Loucy (cell line): Measurements from ENCODE around the gene SIX3.

Experiments used
- H2AFZ ChIP-seq: fragments of 200-600 bp; sonication (generic); 2 replicates; pipeline ENCODE4 v1.6.0; 2016; ENCODE audit warnings: antibody characterized with exemption, mild to moderate bottlenecking, low read length, moderate library complexity
- H3F3A ChIP-seq: fragments of 200-600 bp; 2 replicates; pipeline ENCODE4 v1.6.0; 2016; ENCODE audit warnings: antibody characterized with exemption, low read depth, mild to moderate bottlenecking
- H3K27me3 ChIP-seq: fragments of 200-600 bp; sonication (generic); 2 replicates; pipeline ENCODE4 v1.6.1; 2014; ENCODE audit warnings: low read length, mild to moderate bottlenecking; ENCODE audit not compliant: insufficient read depth, poor library complexity, severe bottlenecking
- H3K36me3 ChIP-seq: fragments of 200-600 bp; sonication (generic); 2 replicates; pipeline ENCODE4 v1.6.1; 2016; ENCODE audit warnings: low read length; ENCODE audit not compliant: insufficient read depth
- H3K4me1 ChIP-seq: fragments of 200-600 bp; sonication (generic); 2 replicates; pipeline ENCODE4 v1.5.1; 2014; ENCODE audit warnings: low read length, mild to moderate bottlenecking; ENCODE audit not compliant: insufficient read depth, poor library complexity, severe bottlenecking
- H3K4me2 ChIP-seq: fragments of 200-600 bp; sonication (generic); 2 replicates; pipeline ENCODE4 v1.6.0; 2014; ENCODE audit warnings: antibody characterized with exemption, low read length, low read depth, mild to moderate bottlenecking; ENCODE audit not compliant: poor library complexity, severe bottlenecking
- H3K4me3 ChIP-seq: fragments of 200-600 bp; sonication (generic); 2 replicates; pipeline ENCODE4 v1.5.1; 2014; ENCODE audit warnings: low read length, mild to moderate bottlenecking, mixed read lengths; ENCODE audit not compliant: poor library complexity, severe bottlenecking
- H3K79me2 ChIP-seq: fragments of 200-600 bp; sonication (generic); 2 replicates; pipeline ENCODE4 v1.6.1; 2014; ENCODE audit warnings: low read length; ENCODE audit not compliant: insufficient read depth
- H3K9ac ChIP-seq: fragments of 200-600 bp; sonication (generic); 2 replicates; pipeline ENCODE4 v1.6.0; 2014; ENCODE audit warnings: mild to moderate bottlenecking, low read depth, low read length, moderate library complexity; ENCODE audit not compliant: poor library complexity, severe bottlenecking
- H3K9me2 ChIP-seq: fragments of 200-600 bp; sonication (generic); replicated peaks from 2 replicates; pipeline ENCODE4 v1.6.1; 2016; ENCODE audit warnings: low read depth, low read length, mixed read lengths
- H3K9me3 ChIP-seq: fragments of 200-600 bp; sonication (generic); 2 replicates; pipeline ENCODE4 v1.6.1; 2014; ENCODE audit warnings: mild to moderate bottlenecking, antibody characterized with exemption, low read length, low read depth; ENCODE audit not compliant: insufficient read depth
- H4K20me1 ChIP-seq: fragments of 200-600 bp; sonication (generic); 2 replicates; pipeline ENCODE4 v1.6.0; 2014; ENCODE audit warnings: antibody characterized with exemption, low read length, mild to moderate bottlenecking; ENCODE audit not compliant: insufficient read depth, poor library complexity, severe bottlenecking
- EZH2phosphoT487 ChIP-seq: fragments of 200-600 bp; IDR thresholded peaks from 2 replicates; pipeline ENCODE4 v1.6.1; 2018; ENCODE audit warnings: antibody characterized with exemption, mild to moderate bottlenecking, moderate library complexity, borderline replicate concordance
- TF ChIP-seq, protein P1 (sequence below): fragments of 200-600 bp; sonication (generic); conservative IDR thresholded peaks from 2 replicates; pipeline ENCODE4 v1.5.1; 2014; ENCODE audit warnings: mild to moderate bottlenecking, antibody characterized with exemption, low read length

The SIX3 gene

DNA sequence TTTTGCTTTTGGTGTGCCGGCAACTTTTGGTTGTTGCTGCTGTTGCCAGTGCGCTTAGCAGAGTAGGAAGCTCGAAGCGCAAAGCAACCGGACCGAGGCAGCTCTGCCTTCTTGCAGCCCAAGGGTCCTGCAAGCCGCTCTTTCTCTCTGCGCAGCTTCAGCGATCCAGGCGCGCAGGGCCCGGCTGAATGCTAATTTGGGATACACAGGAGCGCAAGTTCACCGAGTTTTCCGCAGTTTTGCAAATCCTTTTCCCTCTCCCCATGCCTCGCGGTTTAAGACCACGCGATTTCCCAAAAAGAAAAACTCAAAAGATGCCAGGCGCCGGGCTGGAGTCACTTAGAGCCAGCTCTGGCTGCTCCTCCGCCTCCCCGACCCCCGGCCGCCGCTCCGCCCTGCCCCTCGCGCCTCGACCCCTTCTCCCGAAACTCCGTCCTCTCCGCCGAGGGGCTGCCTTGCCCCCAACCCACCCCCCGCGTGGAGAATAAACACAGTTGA, 13.5 kb upstream of the SIX3 start:
- Histone ChIP-seq H3K27me3 (peaks cover 28% of the 10 kb centered on the region), H3F3A (no peaks in the 10 kb centered on the region), H3K4me2 (no peak overlapping the region), H3K4me3 (no peak overlapping the region), H3K9me2 (no peaks in the 10 kb centered on the region), H3K79me2 (no peaks in the 10 kb centered on the region), H3K36me3 (no peaks in the 10 kb centered on the region), H2AFZ (no peak overlapping the region), H4K20me1 (no peaks in the 10 kb centered on the region), H3K4me1 (no peaks in the 10 kb centered on the region), H3K9me3 (no peaks in the 10 kb centered on the region), H3K9ac (no peak overlapping the region)
- no peak for TF ChIP-seq EZH2phosphoT487
- TF ChIP-seq, protein P1, sequence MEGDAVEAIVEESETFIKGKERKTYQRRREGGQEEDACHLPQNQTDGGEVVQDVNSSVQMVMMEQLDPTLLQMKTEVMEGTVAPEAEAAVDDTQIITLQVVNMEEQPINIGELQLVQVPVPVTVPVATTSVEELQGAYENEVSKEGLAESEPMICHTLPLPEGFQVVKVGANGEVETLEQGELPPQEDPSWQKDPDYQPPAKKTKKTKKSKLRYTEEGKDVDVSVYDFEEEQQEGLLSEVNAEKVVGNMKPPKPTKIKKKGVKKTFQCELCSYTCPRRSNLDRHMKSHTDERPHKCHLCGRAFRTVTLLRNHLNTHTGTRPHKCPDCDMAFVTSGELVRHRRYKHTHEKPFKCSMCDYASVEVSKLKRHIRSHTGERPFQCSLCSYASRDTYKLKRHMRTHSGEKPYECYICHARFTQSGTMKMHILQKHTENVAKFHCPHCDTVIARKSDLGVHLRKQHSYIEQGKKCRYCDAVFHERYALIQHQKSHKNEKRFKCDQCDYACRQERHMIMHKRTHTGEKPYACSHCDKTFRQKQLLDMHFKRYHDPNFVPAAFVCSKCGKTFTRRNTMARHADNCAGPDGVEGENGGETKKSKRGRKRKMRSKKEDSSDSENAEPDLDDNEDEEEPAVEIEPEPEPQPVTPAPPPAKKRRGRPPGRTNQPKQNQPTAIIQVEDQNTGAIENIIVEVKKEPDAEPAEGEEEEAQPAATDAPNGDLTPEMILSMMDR: no peak

DNA sequence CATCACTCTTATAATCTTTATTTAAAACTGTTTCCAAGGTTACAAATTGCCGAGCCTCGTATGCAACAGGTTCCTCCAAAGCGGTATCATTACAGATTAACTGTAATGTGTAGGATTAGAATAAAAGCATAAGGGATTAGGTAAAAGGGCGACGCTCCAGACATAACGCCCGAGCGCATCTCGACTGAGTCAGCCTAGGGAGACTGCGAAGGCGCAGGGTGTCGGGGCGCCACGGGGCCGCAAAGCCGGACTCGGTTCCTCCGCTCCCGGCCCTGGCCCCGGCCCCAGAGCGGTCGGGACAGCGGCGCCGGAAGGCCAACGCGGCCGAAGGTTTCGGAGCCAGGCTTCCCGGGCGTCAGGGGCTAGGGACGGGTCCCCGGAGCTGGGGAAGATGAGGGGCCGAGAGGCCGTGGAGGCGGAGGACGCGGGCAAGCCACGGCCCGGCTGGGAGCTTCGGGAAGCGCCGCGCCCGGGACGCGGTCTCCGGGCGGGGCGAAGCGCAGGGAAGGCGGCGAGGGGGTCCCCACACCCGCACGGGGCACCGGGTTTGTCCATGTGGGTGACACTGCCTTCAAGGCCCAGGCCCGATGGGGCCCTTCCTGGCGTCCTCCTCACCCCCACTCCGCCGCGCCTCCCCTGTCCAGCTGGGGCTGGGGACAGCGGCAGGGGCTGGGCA, 12.9 kb upstream of the SIX3 start:
- TF ChIP-seq EZH2phosphoT487: no peak
- TF ChIP-seq, protein P1: no peak
- H3K79me2 ChIP-seq: no peaks in the 10 kb centered on the region
- no peak overlapping the region for H3K4me3 ChIP-seq
- no peaks in the 10 kb centered on the region for H3K36me3 ChIP-seq
- H3K9me3 ChIP-seq: no peaks in the 10 kb centered on the region
- H3K9me2 ChIP-seq: no peaks in the 10 kb centered on the region
- H3F3A ChIP-seq: no peaks in the 10 kb centered on the region
- H3K27me3 ChIP-seq: peaks cover 22% of the 10 kb centered on the region
- H4K20me1 ChIP-seq: no peaks in the 10 kb centered on the region
- no peaks in the 10 kb centered on the region for H3K4me1 ChIP-seq
- no peak overlapping the region for H3K4me2 ChIP-seq
- no peak overlapping the region for H2AFZ ChIP-seq
- H3K9ac ChIP-seq: no peak overlapping the region

DNA sequence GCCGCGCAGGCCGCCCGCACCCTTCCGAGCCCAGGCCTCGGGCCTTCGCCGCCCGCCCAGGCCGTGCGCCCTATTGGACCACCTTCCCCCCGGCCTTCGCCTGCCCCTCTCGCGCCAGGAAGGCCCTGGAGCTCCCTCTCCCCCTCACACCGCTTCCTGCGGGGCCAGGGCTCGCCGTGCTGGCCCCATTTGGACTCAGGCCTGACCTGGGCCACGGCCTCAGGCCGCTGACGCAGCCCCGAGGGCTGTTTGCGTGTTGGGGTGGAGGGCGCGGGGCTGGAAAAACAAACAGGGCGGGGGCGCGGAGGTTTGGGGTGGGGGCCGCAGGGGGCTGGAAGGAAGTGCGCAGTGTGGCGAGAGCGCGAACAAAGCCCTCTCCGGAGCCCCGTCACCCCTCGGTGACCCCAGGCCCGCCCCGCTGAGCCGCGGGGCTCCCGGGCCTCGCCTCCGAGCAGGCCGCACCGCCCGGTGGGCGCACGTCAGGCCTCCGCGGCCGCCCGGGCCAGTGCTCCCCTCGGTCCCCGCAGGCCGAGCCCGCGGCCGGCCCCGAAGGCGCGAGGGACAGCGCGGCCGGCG, 12.3 kb upstream of the SIX3 start:
- no peaks in the 10 kb centered on the region for H4K20me1 ChIP-seq
- no peaks in the 10 kb centered on the region for H3F3A ChIP-seq
- H3K4me2 ChIP-seq: no peak overlapping the region
- no peaks in the 10 kb centered on the region for H3K4me1 ChIP-seq
- H3K4me3 ChIP-seq: no peak overlapping the region
- H3K9ac ChIP-seq: no peak overlapping the region
- H3K9me2 ChIP-seq: no peaks in the 10 kb centered on the region
- TF ChIP-seq, protein P1: no peak
- no peak for TF ChIP-seq EZH2phosphoT487
- no peaks in the 10 kb centered on the region for H3K36me3 ChIP-seq
- no peak overlapping the region for H2AFZ ChIP-seq
- H3K27me3 ChIP-seq: peaks cover 17% of the 10 kb centered on the region
- H3K9me3 ChIP-seq: no peaks in the 10 kb centered on the region
- H3K79me2 ChIP-seq: no peaks in the 10 kb centered on the region
